ENCODE results near the gene ANKRD63.

DNA sequence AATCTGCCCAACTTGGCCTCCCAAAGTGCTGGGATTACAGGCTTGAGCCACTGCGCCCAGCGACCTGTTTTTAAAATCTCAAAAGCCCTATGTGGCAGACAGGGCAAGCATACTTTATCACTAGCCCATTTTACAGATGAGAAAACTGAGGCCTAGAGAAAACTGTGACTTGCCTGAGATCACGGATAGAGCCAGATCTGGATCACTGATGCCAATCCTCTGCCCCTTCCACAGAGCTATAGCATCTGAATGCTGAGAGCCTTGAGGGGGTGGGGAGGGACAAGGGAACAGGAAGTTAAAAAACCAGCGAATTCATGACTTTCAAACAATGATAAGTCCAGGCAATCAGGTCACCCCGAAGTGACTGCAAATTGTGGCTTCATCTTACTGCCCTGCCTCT lies 7.3 kb downstream of the ANKRD63 start:
- TF ChIP-seq, protein P1, sequence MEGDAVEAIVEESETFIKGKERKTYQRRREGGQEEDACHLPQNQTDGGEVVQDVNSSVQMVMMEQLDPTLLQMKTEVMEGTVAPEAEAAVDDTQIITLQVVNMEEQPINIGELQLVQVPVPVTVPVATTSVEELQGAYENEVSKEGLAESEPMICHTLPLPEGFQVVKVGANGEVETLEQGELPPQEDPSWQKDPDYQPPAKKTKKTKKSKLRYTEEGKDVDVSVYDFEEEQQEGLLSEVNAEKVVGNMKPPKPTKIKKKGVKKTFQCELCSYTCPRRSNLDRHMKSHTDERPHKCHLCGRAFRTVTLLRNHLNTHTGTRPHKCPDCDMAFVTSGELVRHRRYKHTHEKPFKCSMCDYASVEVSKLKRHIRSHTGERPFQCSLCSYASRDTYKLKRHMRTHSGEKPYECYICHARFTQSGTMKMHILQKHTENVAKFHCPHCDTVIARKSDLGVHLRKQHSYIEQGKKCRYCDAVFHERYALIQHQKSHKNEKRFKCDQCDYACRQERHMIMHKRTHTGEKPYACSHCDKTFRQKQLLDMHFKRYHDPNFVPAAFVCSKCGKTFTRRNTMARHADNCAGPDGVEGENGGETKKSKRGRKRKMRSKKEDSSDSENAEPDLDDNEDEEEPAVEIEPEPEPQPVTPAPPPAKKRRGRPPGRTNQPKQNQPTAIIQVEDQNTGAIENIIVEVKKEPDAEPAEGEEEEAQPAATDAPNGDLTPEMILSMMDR (IDR thresholded peaks at IDR 0.05) = no peak
- TF ChIP-seq POLR2A (IDR thresholded peaks at IDR 0.05) = no peak
- no peak for TF ChIP-seq POLR2AphosphoS5 (IDR thresholded peaks at IDR 0.05)
